HT1080 (cell line): ENCODE data around the gene SLC17A4. TPM values are rescaled to one million over a fixed set of nuclear protein-coding genes. Genes with fewer than 3 reads are reported as not detected.

Experiments
- DNase-seq: peaks from one replicate; pipeline ENCODE4 v3.0.0-alpha.2; 2015; ENCODE audit warnings: low read depth
- total RNA-seq: library from RNA; depleted of rRNA; stranded (reverse); fragments of >200 nt; shearing (Covaris generic); gene quantifications from 2 replicates; pipeline ENCODE4 v1.2.3, GENCODE V29; 2014; rRNA removed

The SLC17A4 gene
- total RNA-seq, 1 experiment from 2014 or later: not detected

GRCh38 chr6:25801436-25801835 is 46.9 kb downstream of the SLC17A4 start:
- DNase-seq: no peak

- DNase-seq: no peak
These were observed 50.3 kb downstream of the SLC17A4 start for GRCh38 chr6:25804804-25805203.

GRCh38 chr6:25815194-25815593 is 60.7 kb downstream of the SLC17A4 start:
- DNase-seq: no peak

- no peak for DNase-seq
These were observed 61.7 kb downstream of the SLC17A4 start for GRCh38 chr6:25816252-25816651.

GRCh38 chr6:25821341-25821740 is 66.8 kb downstream of the SLC17A4 start:
- no peak for DNase-seq

- no peak for DNase-seq
These were observed 74.8 kb downstream of the SLC17A4 start for GRCh38 chr6:25829375-25829774.

GRCh38 chr6:25830458-25830857 is 75.9 kb downstream of the SLC17A4 start:
- no peak for DNase-seq

Other genes starting within 250 kb of the SLC17A4 start
- not detected in 2 replicates for gene SCGN, start 102.5 kb upstream of the SLC17A4 start, total RNA-seq
- gene SLC17A1, start 77.3 kb downstream of the SLC17A4 start, total RNA-seq: not detected in 2 replicates
- gene SLC17A3, start 119.5 kb downstream of the SLC17A4 start, total RNA-seq: not detected in 2 replicates
- not detected in 2 replicates for gene SLC17A2, start 175.9 kb downstream of the SLC17A4 start, total RNA-seq
- gene TRIM38, start 208.1 kb downstream of the SLC17A4 start, total RNA-seq: 3.8 and 4.3 TPM in 2 replicates